Left lung (tissue), 10 donors: ENCODE results near the gene MPRIP. TPM values are rescaled to one million over a fixed set of nuclear protein-coding genes. Genes with fewer than 3 reads are reported as not detected.
A peak's percentile ranks its signal among the peaks of the same experiment; 100 is the strongest.

Source experiments
- ATAC-seq: fragments of 200-7000 bp; cut with Tn5 transposase; one replicate; pipeline ENCODE4 v1.9.1; 2020; ENCODE audit warnings: moderate library complexity
- DNase-seq, 4 donors: peaks; one replicate each; pipeline ENCODE4 v3.0.0-alpha.2; 2013 to 2020
- H3K27ac ChIP-seq, 2 donors: fragments of 200-600 bp; sonication (generic) in 1 of 2; one replicate each; pipeline versions ENCODE4 v1.5.0 to v1.8.0; 2020 to 2021
- H3K27me3 ChIP-seq, 2 donors: fragments of 200-600 bp; sonication (generic) in 1 of 2; one replicate each; pipeline versions ENCODE4 v1.5.0 to v1.8.0; 2020 to 2021
- H3K36me3 ChIP-seq, 2 donors: fragments of 200-600 bp; sonication (generic) in 1 of 2; one replicate each; pipeline versions ENCODE4 v1.5.0 to v1.8.0; 2020 to 2021
- H3K4me1 ChIP-seq, 2 donors: fragments of 200-600 bp; one replicate each; pipeline ENCODE4 v1.8.0; 2021
- H3K4me3 ChIP-seq, 2 donors: fragments of 200-600 bp; sonication (generic) in 1 of 2; one replicate each; pipeline versions ENCODE4 v1.5.0 to v1.8.0; 2020 to 2021; ENCODE audit warnings: mild to moderate bottlenecking in 1 of 2
- H3K9me3 ChIP-seq, 2 donors: fragments of 200-600 bp; sonication (generic) in 1 of 2; one replicate each; pipeline versions ENCODE4 v1.5.0 to v1.8.0; 2020 to 2021
- intact Hi-C, 2 donors: fragments of 100-400 bp; cut with DNase I; formaldehyde crosslinking; loops; one replicate each; pipeline versions ENCODE4 v1.11.2 to v1.14.2; 2022
- polyA plus RNA-seq, 6 donors: library from polyadenylated mRNA; unstranded; fragments of 120-200 nt; gene quantifications; one replicate each; pipeline ENCODE4 v1.2.1, GENCODE V29; 2013; ENCODE audit not compliant: insufficient read length in 6 of 6
- total RNA-seq, 2 donors: library from RNA; stranded (reverse); fragmentation: NEBNext Ultra II Directional; extraction: Animal tissue kit (Norgen Biotek cat#: 25700); gene quantifications; one replicate each; pipeline ENCODE4 v1.2.1, GENCODE V29; 2021
- TF ChIP-seq, protein P1 (sequence below), 2 donors: fragments of 200-600 bp; sonication (generic) in 1 of 2; IDR thresholded peaks; one replicate each; pipeline versions ENCODE4 v1.5.0 to v1.8.0; 2021; ENCODE audit warnings: antibody characterized with exemption in 2 of 2
- donor health status: DM: no; HTN: yes; CAD: no.
- donor health status: DM: no; HTN: no; CAD: no.

MPRIP gene
- total and polyA plus RNA-seq, 8 donors: 221 to 338 (median 257) TPM

DNA sequence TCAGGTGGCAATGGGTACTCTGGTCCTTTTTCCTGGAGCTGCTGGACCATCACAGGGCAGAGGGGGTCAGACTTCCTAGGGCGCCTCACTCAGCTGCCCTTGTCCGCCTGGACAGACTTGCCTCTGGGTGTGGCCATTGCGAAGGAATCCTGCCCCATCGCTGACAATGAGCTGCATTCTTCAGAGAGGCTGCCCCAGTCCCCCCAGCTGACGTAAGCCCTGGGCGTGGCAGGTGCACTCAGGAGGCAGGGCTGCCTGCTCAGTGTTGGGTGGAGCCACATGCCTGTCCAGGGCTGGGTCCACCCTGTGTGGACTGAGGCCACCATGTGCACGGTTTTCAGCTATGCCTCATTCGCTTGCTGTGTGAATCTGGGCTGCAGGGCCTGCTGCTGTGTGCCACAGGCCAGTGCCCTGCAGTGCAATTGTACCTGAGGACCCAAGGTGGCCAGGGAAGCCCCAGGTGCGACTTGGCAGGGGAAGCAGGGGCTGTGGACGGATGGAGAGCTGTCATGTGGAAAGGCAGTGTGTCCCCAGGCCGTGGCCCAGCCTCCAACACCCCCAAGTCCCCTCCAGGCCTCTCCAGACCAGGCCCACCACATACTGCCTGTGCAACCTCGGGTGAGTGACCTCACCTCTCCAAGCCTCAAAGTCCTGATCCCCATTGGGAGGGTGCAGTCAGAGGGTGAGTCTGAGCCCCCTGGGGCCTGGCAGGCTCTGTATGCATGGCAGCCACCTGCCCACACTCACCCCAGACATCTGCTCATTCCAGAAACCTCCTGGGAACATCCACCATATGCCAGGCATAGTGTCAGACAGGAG lies 14.0 kb upstream of the MPRIP start:
- H3K4me1 ChIP-seq: peaks cover 11 to 17% of the 10 kb centered on the region in 2 donors
- DNase-seq (peak in 3 of 4 donors; percentile 81 to 93 (median 86)), ATAC-seq (peak; percentile 95)
- intact Hi-C loops: no loop called here
- peak overlapping the region; percentile 3 to 53 for H3K27ac ChIP-seq
- H3K27me3 ChIP-seq: no peaks in the 10 kb centered on the region
- H3K4me3 ChIP-seq: no peak overlapping the region
- H3K36me3 ChIP-seq: no peaks in the 10 kb centered on the region
- TF ChIP-seq, protein P1, sequence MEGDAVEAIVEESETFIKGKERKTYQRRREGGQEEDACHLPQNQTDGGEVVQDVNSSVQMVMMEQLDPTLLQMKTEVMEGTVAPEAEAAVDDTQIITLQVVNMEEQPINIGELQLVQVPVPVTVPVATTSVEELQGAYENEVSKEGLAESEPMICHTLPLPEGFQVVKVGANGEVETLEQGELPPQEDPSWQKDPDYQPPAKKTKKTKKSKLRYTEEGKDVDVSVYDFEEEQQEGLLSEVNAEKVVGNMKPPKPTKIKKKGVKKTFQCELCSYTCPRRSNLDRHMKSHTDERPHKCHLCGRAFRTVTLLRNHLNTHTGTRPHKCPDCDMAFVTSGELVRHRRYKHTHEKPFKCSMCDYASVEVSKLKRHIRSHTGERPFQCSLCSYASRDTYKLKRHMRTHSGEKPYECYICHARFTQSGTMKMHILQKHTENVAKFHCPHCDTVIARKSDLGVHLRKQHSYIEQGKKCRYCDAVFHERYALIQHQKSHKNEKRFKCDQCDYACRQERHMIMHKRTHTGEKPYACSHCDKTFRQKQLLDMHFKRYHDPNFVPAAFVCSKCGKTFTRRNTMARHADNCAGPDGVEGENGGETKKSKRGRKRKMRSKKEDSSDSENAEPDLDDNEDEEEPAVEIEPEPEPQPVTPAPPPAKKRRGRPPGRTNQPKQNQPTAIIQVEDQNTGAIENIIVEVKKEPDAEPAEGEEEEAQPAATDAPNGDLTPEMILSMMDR (IDR thresholded peaks at IDR 0.05): no peak
- no peaks in the 10 kb centered on the region for H3K9me3 ChIP-seq

DNA sequence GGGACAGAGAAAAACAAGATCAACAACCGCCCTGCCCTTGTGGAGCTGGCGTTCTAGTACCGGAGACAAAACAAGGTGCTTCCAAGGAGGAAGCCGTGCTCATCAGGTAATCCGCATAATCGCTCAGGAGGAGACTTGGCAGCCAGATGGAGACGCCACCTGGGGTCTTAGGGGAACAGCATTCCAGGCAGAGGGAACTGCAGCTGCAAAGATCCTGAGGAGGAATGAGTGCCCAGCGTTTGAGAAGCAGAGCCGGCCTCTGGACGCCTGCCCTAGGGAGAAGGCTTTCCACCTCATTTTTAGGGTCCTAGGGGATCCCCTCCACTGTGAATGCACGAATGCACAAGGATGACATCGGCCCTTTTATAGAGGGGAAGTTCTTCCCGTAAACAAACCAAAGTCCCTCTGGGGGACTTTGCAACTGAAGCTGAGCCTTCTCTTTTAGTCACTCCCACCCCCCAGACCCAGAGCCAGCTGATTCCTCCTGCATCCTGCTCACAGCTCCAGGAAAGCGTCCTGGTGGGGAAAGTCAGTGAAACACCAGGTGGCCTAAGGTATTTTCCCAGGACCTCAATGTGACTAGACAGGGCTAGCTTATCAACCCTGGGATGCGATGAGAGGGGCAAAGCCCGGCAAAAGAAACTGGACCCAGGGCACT lies 13.2 kb upstream of the MPRIP start:
- TF ChIP-seq, protein P1 (IDR thresholded peaks at IDR 0.05): no peak
- peak in 1 of 4 donors; percentile 14 for DNase-seq
- no peak overlapping the region for H3K27ac ChIP-seq

DNA sequence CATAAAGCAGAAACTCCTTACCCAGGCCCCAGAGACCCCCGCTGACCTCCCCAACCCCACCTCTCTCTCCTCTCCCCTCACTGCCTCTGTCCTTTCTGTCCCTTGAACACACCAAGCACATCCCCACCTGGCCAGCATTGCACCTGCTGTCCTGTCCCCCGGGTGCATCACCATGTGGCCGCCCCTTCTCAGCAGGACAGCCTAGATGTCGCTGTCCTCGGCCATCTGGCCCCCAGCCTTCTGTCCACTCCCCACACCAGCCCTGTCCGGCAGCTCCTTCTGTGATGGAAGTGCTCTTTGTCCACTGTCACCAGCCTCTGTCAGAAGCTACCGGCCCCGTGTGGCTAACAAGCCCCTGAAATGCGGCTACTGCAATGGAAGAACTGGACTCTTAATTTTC lies 12.3 kb upstream of the MPRIP start:
- H3K36me3 ChIP-seq: no peaks in the 10 kb centered on the region
- no peak overlapping the region for H3K4me3 ChIP-seq
- no peaks in the 10 kb centered on the region for H3K9me3 ChIP-seq
- H3K4me1 ChIP-seq: peaks cover 11 to 17% of the 10 kb centered on the region in 2 donors
- no peaks in the 10 kb centered on the region for H3K27me3 ChIP-seq
- intact Hi-C loops: no loop called here
- TF ChIP-seq, protein P1 (IDR thresholded peaks at IDR 0.05): no peak
- DNase-seq (peak in 1 of 4 donors; percentile 64), ATAC-seq (no peak)
- H3K27ac ChIP-seq: no peak overlapping the region

More for the DNA sequence above, 13.2 kb upstream of the MPRIP start:
- Histone ChIP-seq H3K4me3 (no peak overlapping the region), H3K4me1 (peaks cover 11 to 17% of the 10 kb centered on the region in 2 donors), H3K27me3 (no peaks in the 10 kb centered on the region), H3K9me3 (no peaks in the 10 kb centered on the region), H3K36me3 (no peaks in the 10 kb centered on the region)
- intact Hi-C loops: no loop called here
- ATAC-seq: no peak

DNA sequence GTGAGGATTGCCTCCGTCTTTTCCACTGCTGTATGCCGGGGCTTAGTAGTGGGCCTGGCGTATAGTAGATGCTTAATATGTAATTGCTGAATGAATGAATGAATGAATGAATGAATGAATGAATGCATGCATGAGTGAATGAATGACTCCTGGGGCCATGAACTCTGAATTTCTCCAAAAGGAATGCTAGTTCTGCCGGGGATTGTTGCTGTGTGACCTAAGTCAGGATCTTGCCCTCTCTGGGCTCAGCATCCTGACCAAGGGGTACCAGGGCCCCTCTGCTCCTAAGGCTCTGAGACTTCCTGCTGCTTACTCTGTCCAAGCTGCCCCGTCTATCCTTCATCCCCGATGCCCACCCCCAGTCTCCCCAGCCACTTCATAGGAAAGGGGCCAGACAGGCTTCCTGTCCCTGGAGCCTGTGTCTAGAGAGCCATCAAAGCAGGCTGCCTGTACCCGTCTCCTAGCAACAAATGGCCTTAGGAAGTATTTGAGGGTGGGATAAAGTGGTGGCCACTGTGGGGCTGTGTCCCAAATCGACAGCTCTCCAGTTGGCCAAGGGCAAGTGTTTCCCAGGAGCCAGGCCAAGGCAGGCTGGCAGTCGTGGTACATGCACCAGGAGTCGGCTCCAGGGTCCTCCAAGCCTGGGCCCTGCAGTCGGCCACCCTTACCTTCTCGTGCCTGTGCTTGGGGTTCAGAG lies 11.6 kb upstream of the MPRIP start:
- Histone ChIP-seq H3K4me3 (no peak overlapping the region), H3K27me3 (no peaks in the 10 kb centered on the region), H3K9me3 (no peaks in the 10 kb centered on the region), H3K4me1 (peaks cover 11 to 17% of the 10 kb centered on the region in 2 donors), H3K27ac (no peak overlapping the region), H3K36me3 (no peaks in the 10 kb centered on the region)
- TF ChIP-seq, protein P1 (IDR thresholded peaks at IDR 0.05): no peak
- ATAC-seq (no peak), DNase-seq (peak in 2 of 4 donors; percentile 26 to 48)
- intact Hi-C loops: no loop called here
